Endothelial cell (in vitro differentiated cells): ENCODE data around the gene CLASRP. TPM values are rescaled to one million over a fixed set of nuclear protein-coding genes. Genes with fewer than 3 reads are reported as not detected.

ENCODE experiments used
- DNase-seq: peaks from one replicate; pipeline ENCODE4 v3.0.0; 2021; ENCODE audit warnings: low spot score
- H3K27ac Mint-ChIP-seq: one replicate; pipeline ENCODE4 v1.8.0; 2021; ENCODE audit warnings: mixed read lengths, inconsistent platforms; ENCODE audit not compliant: unreplicated experiment
- H3K27me3 Mint-ChIP-seq: one replicate; pipeline ENCODE4 v1.8.0; 2021; ENCODE audit warnings: mild to moderate bottlenecking, moderate library complexity, mixed read lengths, inconsistent platforms; ENCODE audit not compliant: unreplicated experiment
- H3K36me3 Mint-ChIP-seq: one replicate; pipeline ENCODE4 v1.8.0; 2021; ENCODE audit warnings: mild to moderate bottlenecking, low read depth, mixed read lengths, inconsistent platforms; ENCODE audit not compliant: unreplicated experiment
- H3K4me1 Mint-ChIP-seq: one replicate; pipeline ENCODE4 v1.8.0; 2021; ENCODE audit warnings: mild to moderate bottlenecking, mixed read lengths, inconsistent platforms; ENCODE audit not compliant: unreplicated experiment
- H3K4me3 Mint-ChIP-seq: one replicate; pipeline ENCODE4 v1.8.0; 2021; ENCODE audit warnings: mild to moderate bottlenecking, mixed read lengths, inconsistent platforms; ENCODE audit not compliant: unreplicated experiment
- H3K9me3 Mint-ChIP-seq: one replicate; pipeline ENCODE4 v1.8.0; 2021; ENCODE audit warnings: mixed read lengths, inconsistent platforms; ENCODE audit not compliant: unreplicated experiment
- total RNA-seq: library from RNA; stranded (reverse); fragmentation: NEBNext Ultra II Directional; extraction: Animal tissue kit (Norgen Biotek cat#: 25700); gene quantifications from one replicate; pipeline ENCODE4 v1.2.1, GENCODE V29; 2021; ENCODE audit not compliant: unreplicated experiment
- TF ChIP-seq, protein P1 (sequence below): fragments of 200-600 bp; sonication (generic); IDR thresholded peaks from one replicate; pipeline ENCODE4 v1.5.0; 2021; ENCODE audit warnings: antibody characterized with exemption; ENCODE audit not compliant: unreplicated experiment

The CLASRP gene
- total RNA-seq, 1 donor from 2014 or later: 72.2 TPM

DNA sequence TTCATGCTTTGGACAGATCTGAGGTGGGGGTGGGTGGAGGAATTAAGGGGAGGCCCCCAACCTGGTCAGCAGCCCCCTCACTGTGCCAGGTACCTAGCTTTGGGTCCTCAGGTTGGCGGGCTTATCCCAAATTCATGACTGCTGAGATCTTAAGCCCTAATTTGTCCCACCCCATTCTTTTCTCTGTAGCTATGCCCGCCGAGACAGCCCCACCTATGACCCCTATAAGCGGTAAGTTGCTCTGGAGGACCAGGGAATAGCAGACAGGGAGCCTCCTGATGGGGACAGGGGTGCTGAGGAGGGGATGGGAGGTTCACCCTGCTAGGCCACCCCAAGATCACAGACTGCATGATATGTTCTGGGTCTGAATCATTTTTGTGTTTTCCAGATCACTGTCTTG, 23.1 kb downstream of the CLASRP start:
- Mint-ChIP-seq H3K9me3 (no peaks in the 10 kb centered on the region), H3K27me3 (peaks cover 4% of the 10 kb centered on the region), H3K4me3 (no peak overlapping the region), H3K4me1 (peaks cover 6% of the 10 kb centered on the region), H3K27ac (no peak overlapping the region), H3K36me3 (peaks cover 46% of the 10 kb centered on the region)
- TF ChIP-seq, protein P1, sequence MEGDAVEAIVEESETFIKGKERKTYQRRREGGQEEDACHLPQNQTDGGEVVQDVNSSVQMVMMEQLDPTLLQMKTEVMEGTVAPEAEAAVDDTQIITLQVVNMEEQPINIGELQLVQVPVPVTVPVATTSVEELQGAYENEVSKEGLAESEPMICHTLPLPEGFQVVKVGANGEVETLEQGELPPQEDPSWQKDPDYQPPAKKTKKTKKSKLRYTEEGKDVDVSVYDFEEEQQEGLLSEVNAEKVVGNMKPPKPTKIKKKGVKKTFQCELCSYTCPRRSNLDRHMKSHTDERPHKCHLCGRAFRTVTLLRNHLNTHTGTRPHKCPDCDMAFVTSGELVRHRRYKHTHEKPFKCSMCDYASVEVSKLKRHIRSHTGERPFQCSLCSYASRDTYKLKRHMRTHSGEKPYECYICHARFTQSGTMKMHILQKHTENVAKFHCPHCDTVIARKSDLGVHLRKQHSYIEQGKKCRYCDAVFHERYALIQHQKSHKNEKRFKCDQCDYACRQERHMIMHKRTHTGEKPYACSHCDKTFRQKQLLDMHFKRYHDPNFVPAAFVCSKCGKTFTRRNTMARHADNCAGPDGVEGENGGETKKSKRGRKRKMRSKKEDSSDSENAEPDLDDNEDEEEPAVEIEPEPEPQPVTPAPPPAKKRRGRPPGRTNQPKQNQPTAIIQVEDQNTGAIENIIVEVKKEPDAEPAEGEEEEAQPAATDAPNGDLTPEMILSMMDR: no peak
- no peak for DNase-seq

DNA sequence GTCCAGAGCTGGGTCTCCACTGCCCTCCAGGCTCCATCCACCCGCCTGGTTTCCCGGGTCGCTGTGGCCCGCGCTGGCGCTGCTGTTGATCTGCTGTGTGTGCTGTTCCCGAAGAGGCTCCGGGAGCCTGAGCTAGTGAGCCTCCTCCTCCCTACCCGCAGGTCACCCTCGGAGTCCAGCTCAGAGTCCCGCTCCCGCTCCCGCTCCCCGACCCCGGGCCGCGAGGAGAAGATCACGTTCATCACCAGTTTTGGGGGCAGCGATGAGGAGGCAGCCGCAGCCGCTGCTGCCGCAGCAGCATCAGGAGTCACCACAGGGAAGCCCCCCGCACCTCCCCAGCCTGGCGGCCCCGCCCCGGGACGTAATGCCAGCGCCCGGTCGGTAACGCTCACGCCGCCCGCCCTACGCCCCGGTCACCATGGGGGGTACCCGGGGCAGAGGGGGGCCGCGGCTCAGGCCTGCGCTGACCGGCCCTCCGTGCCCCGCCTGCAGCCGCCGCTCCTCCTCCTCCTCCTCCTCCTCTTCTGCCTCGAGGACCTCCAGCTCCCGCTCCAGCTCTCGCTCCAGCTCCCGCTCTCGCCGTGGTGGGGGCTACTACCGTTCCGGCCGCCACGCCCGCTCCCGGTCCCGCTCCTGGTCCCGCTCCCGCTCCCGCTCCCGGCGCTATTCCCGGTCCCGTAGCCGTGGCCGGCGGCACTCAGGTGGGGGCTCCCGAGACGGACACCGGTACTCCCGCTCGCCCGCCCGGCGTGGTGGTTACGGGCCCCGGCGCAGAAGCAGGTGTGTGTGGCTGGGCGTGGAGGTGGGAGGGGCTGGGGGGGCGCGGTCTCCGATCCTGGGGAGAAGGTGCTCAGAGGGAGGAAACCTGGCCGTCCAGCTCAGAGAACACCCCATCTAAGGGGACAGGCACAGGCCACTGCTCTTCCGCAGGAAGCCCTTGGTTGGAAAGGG, 25.3 kb downstream of the CLASRP start:
- Mint-ChIP-seq H3K4me1 (peaks cover 3% of the 10 kb centered on the region), H3K9me3 (no peaks in the 10 kb centered on the region), H3K36me3 (peaks cover 34% of the 10 kb centered on the region), H3K4me3 (no peak overlapping the region), H3K27ac (peak overlapping the region; percentile 24), H3K27me3 (peaks cover 4% of the 10 kb centered on the region)
- TF ChIP-seq, protein P1: no peak
- DNase-seq: no peak

DNA sequence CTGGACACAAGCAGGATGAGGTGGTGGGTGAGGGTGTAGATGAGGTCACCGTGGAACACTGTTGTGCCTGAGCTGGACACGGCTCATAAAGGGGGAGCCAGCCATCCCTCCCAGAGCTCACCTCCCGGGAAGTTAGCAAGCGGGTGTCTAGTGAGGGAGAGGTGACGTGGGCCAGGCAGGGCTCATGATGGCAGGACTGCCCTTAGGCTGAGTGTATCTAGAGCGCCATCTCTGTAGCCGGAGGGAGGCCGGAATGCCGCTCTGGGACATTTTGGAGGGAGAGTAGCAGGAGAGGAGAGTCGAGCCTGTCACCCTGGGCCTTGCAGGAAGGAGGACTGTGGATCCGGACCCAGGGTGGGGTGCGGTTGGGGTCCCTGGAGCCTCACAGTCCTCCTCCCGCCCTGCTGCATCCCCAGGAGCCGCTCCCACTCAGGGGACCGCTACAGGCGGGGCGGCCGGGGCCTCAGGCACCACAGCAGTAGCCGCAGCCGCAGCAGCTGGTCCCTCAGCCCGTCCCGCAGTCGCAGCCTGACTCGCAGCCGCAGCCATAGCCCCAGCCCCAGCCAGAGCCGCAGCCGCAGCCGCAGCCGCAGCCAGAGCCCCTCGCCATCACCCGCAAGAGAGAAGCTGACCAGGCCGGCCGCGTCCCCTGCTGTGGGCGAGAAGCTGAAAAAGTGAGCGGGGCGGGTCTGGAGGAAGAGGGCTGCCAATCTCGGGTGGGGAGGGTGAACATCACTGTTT, 28.2 kb downstream of the CLASRP start:
- TF ChIP-seq, protein P1: no peak
- H3K27ac Mint-ChIP-seq: no peak overlapping the region
- H3K9me3 Mint-ChIP-seq: no peaks in the 10 kb centered on the region
- peaks cover 31% of the 10 kb centered on the region for H3K36me3 Mint-ChIP-seq
- no peaks in the 10 kb centered on the region for H3K4me1 Mint-ChIP-seq
- H3K27me3 Mint-ChIP-seq: peaks cover 2% of the 10 kb centered on the region
- peak overlapping the region; percentile 47 for H3K4me3 Mint-ChIP-seq
- no peak for DNase-seq

DNA sequence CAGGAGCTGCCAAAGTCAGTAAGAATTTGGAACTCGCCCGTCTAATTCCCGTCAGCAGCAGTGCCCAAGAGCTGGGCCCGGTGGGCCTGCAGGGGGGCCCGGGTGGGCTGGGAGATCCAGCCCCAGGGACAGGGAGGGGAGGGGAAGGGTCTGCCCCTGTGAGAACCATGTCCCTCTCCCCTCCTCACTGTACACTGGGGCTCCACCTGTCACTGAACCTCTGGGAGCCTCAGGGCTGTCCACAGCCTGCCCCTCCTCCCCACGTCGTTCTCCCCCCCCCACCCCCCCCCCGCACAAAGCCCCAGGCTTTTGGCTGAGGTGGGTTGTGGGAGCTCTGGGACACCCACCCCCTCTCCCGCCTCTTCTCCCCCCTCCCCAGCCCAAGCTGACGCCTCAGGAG, 29.2 kb downstream of the CLASRP start:
- Mint-ChIP-seq H3K4me1 (no peaks in the 10 kb centered on the region), H3K9me3 (no peaks in the 10 kb centered on the region), H3K36me3 (peaks cover 26% of the 10 kb centered on the region), H3K4me3 (no peak overlapping the region), H3K27me3 (peaks cover 2% of the 10 kb centered on the region), H3K27ac (no peak overlapping the region)
- TF ChIP-seq, protein P1: no peak
- DNase-seq: no peak
